DMS53 treated with DMSO at 0.1 percent for 48 hours (cell line): Measurements from ENCODE around the gene RABIF.

ENCODE experiments used
- DNase-seq: peaks from one replicate; lab custom pipeline; 2025; ENCODE audit not compliant: unreplicated experiment; lab: John Stamatoyannopoulos, UW

The RABIF gene

DNA sequence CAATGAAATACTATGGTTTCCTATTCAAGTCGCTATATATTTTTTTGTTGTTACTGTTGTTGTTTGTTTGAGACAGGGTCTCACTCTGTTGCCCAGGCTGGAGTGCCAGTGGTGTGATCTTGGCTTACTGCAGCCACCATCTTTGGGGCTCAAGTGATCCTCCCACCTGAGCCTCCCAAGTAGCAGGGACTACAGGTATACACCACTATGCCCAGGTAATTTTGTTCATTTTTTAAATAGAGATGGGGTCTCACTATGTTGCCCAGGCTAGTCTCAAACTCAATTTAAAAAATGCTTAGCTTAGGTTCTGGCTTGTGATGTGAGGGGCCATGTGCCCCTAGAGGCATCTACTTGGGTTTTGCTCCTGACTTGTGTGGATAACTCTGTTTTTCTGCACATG is 9.8 kb downstream of the RABIF start:
- no peak for DNase-seq

DNA sequence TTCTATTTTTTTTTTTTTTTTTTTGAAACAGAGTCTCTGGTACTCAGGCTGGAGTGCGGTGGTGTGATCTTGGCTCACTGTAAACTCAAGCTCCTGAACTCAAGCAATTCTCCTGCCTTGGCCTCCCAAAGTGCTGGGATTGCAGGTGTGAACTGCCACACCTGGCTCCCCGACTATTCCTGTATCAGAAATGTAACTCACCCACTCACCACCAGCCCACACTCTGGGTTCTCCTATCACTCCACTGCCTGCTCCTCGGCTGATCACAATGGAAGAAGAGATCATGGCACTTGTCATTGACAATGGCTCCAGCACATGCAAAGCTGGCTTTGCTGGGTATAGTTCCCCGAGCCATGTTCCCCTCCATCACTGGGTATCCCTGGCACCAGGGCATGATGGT is 15.9 kb downstream of the RABIF start:
- no peak for DNase-seq

- DNase-seq = no peak
These were observed 17.6 kb downstream of the RABIF start for GRCh38 chr1:202871367-202871766.

- no peak for DNase-seq
These were observed 26.0 kb downstream of the RABIF start for GRCh38 chr1:202862679-202863560.

DNA sequence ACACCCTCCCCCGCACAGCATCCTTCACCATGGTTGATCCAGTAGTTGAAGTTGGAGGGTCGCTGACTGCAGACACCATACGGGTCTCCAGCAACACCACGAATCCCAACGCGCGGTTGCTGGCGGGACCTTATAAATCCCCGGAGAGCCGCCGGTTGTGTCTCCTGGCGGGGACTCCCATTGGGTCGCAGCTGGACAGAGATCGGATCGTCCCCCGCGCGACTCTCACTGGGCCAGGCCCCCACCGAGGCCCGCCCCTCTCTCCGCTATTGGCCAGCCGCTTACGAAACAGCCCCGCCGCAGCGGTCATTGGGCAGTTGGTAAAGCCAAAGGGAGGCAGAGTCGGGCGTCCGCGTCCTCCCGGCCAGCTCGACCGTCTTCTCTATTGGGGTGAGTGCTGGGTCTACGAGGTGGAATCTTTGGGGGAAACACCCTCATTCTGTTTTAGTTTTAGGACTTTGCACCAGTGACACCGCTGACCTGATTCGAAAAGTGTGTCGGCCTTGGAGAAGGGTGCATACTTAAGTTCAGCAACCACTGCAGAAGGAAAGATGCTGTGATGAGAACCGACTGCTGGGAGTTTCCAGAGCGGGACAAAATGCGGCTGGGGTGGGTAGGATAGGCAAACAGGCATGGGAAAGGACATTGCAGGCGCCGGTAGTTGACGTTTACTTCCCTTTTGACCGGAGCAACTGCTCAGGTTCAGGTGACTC is 27.4 kb downstream of the RABIF start:
- peak; percentile 92 for DNase-seq

- DNase-seq = peak; percentile 94
These were observed 28.1 kb downstream of the RABIF start for GRCh38 chr1:202860744-202861419.

DNA sequence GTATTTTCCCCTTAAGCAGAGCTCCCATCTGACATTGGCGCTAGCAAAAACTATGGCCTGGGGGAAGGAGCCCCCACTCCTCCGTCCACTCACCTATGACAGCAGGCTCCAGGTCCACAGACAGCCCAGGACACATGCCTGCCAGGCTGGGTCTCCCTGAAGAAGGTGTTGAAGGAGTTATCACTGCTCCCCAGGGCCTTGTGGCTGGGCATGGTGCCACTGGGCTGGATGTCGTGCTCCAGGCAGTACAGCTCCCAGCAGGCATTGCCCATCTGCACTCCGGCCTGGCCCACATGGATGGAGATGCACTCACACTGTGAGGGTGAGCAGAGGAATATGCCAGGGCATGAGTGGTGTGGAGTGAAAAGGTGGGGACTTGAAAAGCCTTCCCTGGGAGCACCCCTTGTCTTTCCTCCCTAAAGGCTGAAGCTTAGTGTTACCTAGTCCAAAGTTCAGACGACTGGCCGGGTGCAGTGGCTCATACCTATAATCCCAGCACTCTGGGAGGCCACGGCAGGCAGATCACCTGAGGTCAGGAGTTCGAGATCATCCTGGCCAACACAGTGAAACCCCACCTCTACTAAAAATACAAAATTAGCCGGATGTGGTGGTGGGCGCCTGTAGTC is 30.0 kb downstream of the RABIF start:
- no peak for DNase-seq

DNA sequence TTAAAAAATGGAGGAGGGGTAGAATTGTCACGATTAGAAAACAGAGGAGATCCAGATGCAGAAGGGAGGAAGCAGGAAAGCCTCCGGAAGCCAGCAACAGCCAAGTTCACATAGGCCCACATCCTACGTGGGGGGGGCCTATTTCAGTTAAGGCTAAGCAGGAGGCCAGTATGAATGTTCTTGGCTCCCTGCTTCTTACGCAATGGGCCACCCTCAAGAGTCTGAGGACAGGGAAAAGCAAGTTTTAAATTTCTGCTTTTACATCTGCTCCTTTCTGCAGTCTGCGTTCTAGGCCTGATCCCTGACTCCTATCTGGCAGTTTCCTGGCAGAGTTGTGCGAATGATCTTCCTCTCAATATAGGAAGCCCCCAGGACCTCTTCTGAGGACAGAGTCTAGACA is 30.6 kb downstream of the RABIF start:
- DNase-seq = no peak

- DNase-seq = no peak
These were observed 31.8 kb downstream of the RABIF start for GRCh38 chr1:202857136-202857610.

DNA sequence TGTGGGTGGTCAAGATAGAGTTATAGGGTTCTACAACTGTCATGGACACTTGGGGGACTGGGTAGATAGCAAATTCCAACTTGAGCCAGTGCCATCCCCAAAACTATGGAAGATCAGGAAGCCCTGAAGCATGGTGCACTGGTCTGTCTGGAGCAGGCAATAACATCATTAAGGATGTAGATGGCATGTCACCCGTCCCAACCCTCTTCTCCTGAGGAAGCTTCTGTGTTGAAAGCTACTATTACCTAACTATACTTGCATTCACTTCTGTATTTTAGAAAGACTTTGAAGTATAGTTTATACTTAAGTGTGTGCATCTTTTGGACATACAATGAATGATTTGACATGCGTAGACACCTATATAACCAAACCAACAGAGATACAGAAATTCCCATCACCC is 32.9 kb downstream of the RABIF start:
- no peak for DNase-seq

DNA sequence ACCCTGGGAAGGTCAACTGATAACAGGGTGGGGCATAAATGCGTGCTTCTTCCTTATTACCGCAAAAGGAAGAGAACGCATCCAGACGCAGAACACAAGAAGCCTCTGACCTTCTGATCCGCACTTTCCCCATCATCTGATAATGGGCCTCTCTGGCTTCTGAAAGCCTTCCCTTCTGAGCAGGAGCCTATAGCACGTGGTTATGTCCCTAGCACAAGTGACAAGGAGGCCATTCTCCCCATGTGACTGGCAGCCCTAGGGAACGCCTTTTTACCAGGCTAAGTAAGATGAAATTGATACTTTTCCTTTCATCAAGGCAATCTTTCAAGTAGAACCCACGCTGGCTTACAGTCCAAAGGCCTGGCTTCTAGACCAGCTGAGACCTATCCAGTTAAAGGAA is 34.2 kb downstream of the RABIF start:
- DNase-seq = no peak

GRCh38 chr1:202852163-202852904 is 36.6 kb downstream of the RABIF start:
- no peak for DNase-seq

- no peak for DNase-seq
These were observed 38.2 kb downstream of the RABIF start for GRCh38 chr1:202850593-202851362.

DNA sequence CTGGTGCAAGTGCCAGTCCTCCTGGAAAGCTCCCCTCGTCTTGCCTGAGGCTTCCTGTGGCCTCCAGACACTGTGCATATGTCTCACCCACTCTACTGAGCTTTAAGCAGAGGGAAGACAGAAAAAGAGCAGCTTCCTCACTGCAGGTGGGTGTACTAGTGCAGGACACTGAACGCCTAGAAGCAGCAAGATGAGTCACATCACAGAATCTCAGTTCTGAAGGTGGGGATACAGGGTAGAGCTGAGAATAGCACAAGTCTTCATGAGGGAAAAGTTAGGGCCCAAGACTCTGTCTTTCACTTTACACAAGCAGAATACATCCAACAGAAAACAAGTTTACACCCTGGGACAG is 40.8 kb downstream of the RABIF start:
- DNase-seq = no peak

- no peak for DNase-seq
These were observed 44.0 kb downstream of the RABIF start for GRCh38 chr1:202844935-202845334.

DNA sequence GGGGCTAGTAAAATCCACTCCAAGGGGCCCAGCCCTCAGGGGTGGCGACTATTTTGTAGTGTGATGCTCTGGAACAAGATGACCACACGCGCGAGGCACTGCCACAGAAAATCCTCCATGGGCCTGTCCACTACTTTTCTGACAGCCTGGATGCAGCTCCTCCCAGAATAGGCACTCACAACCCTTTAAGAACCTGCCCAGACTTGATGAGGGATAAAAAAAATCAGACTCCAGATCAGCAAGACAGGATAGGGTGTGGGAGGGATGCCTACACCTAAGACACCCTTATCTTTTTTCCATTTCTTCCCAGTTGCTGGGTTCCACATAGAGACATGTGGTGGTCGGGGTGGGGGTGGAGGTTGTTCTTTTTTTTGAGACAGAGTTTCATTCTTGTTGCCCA is 44.7 kb downstream of the RABIF start:
- DNase-seq = no peak

GRCh38 chr1:202843081-202843480 is 45.9 kb downstream of the RABIF start:
- no peak for DNase-seq

- DNase-seq = no peak
These were observed 51.1 kb downstream of the RABIF start for GRCh38 chr1:202837746-202838262.

GRCh38 chr1:202836623-202837403 is 52.1 kb downstream of the RABIF start:
- DNase-seq = no peak
